ENCODE measurements around the gene AQP2.

DNA sequence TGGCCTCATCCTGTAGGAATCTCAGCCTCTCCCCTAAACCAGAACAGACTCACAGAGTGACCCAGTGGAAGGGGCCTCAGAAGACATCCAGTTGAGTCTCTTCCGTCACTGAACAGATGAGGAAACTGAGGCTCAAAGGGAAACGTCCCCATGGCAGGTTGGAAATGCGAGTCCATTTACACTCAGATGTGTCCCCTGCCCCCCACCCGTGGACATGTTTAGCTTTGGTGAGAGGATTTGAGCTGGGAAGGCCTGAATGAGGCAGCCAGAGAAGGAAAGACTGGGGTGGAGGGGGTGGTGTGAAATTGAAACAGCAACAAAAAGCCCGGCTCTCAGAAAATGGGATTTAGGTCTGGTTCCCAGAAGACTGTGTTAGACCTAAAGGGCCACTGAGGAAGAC lies 48.6 kb upstream of the AQP2 start:
- TF ChIP-seq, protein P1, sequence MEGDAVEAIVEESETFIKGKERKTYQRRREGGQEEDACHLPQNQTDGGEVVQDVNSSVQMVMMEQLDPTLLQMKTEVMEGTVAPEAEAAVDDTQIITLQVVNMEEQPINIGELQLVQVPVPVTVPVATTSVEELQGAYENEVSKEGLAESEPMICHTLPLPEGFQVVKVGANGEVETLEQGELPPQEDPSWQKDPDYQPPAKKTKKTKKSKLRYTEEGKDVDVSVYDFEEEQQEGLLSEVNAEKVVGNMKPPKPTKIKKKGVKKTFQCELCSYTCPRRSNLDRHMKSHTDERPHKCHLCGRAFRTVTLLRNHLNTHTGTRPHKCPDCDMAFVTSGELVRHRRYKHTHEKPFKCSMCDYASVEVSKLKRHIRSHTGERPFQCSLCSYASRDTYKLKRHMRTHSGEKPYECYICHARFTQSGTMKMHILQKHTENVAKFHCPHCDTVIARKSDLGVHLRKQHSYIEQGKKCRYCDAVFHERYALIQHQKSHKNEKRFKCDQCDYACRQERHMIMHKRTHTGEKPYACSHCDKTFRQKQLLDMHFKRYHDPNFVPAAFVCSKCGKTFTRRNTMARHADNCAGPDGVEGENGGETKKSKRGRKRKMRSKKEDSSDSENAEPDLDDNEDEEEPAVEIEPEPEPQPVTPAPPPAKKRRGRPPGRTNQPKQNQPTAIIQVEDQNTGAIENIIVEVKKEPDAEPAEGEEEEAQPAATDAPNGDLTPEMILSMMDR (IDR thresholded peaks at IDR 0.05): no peak
- TF ChIP-seq EZH2 (IDR thresholded peaks at IDR 0.05; ENCODE audit: borderline replicate concordance, insufficient read depth, low read depth, low read length, poor library complexity, severe bottlenecking): no peak
